IMR-90 (cell line): Measurements from ENCODE around the gene TGFB3.

Experiments
- MXI1 ChIP-seq: IDR thresholded peaks from 2 replicates; pipeline ENCODE4 v1.6.1; 2012; ENCODE audit warnings: low read depth, mild to moderate bottlenecking, low read length, moderate library complexity, borderline replicate concordance
- POLR2A ChIP-seq: IDR thresholded peaks from 2 replicates; pipeline ENCODE4 v1.6.1; 2012; ENCODE audit warnings: mild to moderate bottlenecking, low read depth, low read length
- RCOR1 ChIP-seq: IDR thresholded peaks from 2 replicates; pipeline ENCODE4 v1.6.1; 2012; ENCODE audit warnings: mild to moderate bottlenecking, low read length, improper control_type of control experiment; ENCODE audit not compliant: insufficient replicate concordance
- TF ChIP-seq, protein P1 (sequence below): conservative IDR thresholded peaks from 2 replicates; pipeline ENCODE4 v1.5.1; 2012; ENCODE audit warnings: mild to moderate bottlenecking, low read depth, low read length, improper control_type of control experiment
- TF ChIP-seq, protein P2 (sequence below): fragments of 150-350 bp; IDR thresholded peaks from 2 replicates; pipeline ENCODE4 v1.6.1; 2017; ENCODE audit warnings: mild to moderate bottlenecking, antibody characterized with exemption, low read length, low read depth

DNA sequence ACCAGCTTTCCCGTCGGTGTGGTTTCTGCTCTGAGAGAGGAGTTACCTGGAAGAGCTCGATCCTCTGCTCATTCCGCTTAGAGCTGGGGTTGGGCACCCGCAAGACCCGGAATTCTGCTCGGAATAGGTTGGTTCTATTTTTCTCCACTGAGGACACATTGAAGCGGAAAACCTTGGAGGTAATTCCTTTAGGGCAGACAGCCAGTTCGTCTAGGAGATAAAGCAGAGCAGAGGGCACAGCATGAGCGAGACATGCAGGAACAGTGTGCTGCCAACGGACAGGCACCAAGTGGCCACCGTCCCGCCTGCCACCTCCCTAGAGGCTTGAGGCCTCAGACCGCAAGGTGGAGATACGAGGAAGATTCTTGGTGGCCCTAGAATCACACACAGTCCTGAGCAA lies 10.3 kb downstream of the TGFB3 start:
- TF ChIP-seq POLR2A: no peak
- TF ChIP-seq, protein P1, sequence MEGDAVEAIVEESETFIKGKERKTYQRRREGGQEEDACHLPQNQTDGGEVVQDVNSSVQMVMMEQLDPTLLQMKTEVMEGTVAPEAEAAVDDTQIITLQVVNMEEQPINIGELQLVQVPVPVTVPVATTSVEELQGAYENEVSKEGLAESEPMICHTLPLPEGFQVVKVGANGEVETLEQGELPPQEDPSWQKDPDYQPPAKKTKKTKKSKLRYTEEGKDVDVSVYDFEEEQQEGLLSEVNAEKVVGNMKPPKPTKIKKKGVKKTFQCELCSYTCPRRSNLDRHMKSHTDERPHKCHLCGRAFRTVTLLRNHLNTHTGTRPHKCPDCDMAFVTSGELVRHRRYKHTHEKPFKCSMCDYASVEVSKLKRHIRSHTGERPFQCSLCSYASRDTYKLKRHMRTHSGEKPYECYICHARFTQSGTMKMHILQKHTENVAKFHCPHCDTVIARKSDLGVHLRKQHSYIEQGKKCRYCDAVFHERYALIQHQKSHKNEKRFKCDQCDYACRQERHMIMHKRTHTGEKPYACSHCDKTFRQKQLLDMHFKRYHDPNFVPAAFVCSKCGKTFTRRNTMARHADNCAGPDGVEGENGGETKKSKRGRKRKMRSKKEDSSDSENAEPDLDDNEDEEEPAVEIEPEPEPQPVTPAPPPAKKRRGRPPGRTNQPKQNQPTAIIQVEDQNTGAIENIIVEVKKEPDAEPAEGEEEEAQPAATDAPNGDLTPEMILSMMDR: no peak
- TF ChIP-seq, protein P2, sequence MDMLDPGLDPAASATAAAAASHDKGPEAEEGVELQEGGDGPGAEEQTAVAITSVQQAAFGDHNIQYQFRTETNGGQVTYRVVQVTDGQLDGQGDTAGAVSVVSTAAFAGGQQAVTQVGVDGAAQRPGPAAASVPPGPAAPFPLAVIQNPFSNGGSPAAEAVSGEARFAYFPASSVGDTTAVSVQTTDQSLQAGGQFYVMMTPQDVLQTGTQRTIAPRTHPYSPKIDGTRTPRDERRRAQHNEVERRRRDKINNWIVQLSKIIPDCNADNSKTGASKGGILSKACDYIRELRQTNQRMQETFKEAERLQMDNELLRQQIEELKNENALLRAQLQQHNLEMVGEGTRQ: no peak
- TF ChIP-seq MXI1: no peak
- no peak for TF ChIP-seq RCOR1
